Occipital lobe (tissue), 2 donors: Measurements from ENCODE around the gene PARP4. TPM values are rescaled to one million over a fixed set of nuclear protein-coding genes. Genes with fewer than 3 reads are reported as not detected.
"Not testable (repeated sequence)": the region's sequence is repeated elsewhere in the genome, so short reads cannot be mapped to it uniquely, and the experiment has no call there.

Experiments
- DNase-seq: peaks from one replicate; lab custom pipeline; 2025; lab: John Stamatoyannopoulos, UW
- total RNA-seq: library from RNA; depleted of rRNA; stranded (reverse); fragments of >200 nt; gene quantifications from one replicate; pipeline ENCODE4 v1.2.3, GENCODE V29; 2014

Gene PARP4
- total RNA-seq, result 6.4 TPM

DNA sequence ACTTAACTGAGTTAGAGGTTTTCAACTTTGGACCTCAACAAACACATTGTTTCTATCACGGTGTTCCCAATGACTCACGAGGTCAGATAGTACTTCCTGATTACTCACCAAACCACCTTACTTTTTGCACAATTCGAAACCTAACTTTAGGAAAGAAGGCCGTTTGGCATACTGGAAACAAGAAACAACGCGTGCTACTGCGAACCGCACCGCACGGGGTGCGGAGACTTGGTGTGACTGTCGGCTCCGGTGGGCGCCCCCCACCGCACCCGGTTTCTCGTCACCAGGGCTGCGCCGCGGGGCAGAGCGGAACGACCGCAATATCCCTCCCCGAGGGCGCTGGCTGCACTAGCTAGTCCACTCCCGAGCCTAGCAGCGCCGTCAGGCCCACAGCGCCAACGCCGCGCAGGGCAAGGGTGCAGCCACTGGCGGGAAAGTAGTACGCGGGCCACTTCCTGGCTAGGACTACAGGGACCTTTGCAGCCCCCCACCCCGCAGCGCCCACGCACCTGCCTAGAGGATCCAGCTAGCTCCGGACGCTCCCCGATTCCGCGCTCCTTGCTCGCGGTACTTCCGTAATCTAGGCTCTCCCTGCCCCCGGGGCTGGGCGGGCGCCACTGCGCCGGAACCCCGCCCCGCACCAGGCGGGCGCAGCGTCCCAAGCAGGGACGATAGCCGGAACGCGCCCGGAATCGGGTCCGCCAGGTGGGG, at the start of gene PARP4:
Gene PARP4, minus strand, starts transcription at position 582 of the 711 bp plus-strand sequence. CDS start 9,002 bp downstream, outside the sequence.
- peak; percentile 51 for DNase-seq

DNA sequence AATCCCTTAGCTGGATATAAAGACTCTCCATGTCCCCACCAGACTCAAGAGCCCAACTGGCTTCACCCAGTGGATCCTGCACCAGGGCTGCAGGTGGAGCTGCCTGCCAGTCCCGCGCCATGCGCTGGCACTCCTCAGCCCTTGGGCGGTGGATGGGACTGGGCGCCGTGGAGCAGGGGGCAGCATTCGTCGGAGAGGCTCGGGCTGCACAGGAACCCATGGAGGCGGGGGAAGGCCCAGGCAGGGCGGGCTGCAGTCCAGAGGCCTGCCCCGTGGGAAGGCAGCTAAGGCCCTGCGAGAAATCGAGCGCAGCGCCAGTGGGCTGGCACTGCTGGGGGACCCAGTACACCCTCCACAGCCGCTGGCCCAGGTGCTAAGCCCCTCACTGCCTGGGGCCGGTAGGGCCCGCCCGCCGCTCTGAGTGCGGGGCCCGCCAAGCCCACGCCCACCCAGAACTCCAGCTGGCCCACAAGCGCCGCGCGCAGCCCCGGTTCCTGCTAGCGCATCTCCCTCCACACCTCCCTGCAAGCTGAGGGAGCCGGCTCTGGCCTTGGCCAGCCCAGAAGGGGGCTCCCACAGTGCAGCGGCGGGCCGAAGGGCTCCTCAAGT, 48.1 kb upstream of the PARP4 start:
- DNase-seq, result not testable (repeated sequence)

DNA sequence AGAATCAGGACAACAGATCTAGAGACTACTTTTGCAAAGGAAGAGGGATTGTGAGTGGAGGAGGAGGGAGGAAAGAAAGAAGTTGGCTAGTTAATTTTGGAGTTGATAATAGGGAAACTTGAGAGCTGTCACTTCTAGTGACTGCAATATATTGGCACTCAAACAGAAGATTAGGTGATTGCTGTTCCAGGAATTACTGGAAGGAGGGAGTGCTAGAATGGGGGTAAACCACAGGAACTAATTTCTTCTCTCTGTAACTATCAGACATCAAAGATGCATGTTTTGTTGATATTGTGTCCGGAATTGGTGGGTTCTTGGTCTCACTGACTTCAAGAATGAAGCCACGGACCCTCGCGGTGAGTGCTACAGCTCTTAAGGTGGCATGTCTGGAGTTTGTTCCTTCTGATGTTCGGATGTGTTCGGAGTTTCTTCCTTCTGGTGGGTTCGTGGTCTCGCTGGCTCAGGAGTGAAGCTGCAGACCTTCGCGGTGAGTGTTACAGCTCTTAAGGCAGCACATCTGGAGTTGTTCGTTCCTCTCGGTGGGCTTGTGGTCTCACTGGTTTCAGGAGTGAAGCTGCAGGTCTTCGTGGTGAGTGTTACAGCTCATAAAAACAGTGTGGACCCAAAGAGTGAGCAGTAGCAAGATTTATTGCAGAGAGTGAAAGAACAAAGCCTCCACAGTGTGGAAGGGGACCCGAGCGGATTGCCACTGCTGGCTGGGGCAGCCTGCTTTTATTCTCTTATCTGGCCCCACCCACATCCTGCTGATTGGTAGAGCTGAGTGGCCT, 47.0 kb upstream of the PARP4 start:
- DNase-seq, result not testable (repeated sequence)

DNA sequence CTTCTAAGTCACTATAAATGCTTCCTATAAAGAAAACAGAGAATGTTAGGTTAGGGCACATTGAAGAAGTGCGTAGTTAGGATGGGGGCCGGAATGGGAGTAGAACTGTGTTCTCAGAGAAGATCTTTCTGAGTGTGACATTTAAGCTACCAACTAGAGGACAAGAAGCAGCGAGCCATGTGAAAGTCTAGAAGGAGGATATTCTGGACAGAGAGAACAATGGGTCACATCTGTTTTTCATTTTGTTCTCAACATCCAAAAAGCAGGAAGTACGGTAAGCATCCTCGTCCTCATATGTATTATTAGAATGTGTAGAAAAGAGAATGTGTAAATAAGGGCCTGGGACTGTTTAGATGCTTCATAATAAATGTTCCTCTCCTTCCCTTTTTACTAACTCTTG, 44.5 kb upstream of the PARP4 start:
- DNase-seq, result no peak

DNA sequence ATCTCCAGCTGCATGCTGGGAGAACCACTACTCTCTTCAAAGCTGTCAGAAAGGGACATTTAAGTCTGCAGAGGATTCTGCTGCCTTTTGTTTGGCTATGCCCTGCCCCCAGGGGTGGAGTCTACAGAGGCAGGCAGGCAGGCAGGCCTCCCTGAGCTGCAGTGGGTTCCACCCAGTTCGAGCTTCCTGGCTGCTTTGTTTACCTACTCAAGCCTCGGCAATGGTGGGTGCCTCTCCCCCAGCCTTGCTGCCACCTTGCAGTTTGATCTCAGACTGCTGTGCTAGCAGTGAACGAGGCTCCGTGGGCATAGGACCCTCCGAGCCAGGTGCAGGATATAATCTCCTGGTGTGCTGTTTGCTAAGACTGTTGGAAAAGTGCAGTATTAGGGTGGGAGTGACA, 41.3 kb upstream of the PARP4 start:
- DNase-seq, result not testable (repeated sequence)

DNA sequence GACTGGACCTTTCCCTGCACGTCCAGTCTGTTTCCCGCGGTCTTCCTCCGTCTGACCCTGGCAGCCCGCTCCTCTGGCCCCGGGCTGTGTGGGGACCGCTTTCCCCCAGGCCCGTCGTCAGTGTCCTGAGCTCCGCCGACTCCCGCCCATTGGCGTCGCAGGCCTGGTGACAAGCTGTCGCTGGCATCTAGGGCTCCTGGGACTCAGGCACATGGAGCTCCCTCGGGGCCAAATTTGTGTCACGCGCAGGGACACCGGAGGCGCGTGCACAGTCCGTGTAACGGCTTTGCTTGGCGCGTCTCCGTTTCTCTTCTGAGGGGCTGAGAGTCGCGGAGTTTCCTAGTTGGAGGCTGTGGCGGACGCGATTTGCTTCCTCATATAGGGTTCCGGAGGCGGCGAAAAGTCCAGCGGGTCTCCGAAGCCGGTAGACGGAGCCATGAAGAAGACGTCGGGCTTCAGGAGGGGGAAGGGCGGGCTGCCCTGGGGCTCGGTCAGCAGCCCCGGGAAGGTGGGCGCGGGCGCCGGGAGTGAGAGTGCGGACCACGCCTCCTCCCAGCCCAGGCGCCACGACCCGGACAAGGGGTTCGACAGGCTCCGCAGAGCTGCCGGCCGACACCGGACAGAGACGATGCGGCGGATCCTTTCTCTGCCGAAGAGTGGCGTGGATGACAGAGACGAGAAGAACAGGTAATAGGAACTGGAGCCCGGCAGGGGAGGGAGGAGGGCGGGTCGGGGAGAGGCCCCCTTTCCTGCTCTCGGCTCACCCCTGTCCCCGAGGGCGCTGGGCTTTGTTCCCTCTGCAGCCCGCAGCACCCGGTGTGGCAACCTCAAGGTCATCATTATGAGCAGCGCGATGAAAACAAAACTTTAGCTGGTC, 29.1 kb upstream of the PARP4 start:
- not testable (repeated sequence) for DNase-seq

DNA sequence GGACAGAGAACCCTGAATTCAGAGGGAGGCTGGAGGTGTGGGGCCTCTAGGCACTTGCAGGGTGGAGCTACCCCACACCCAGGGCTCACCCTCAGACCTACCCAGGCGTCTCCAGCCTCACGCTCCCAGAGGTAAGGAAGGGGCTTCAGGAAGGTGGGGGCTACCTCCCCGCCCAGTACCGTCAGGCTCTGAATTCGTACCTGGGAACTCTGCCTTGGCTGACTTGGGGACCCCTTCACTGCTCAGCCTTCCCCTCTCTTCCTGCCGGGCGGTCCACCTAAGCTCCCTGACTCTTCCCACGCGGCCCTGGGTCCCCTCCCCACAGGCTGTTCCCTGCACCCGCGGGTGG, 28.5 kb upstream of the PARP4 start:
- DNase-seq, result no peak

DNA sequence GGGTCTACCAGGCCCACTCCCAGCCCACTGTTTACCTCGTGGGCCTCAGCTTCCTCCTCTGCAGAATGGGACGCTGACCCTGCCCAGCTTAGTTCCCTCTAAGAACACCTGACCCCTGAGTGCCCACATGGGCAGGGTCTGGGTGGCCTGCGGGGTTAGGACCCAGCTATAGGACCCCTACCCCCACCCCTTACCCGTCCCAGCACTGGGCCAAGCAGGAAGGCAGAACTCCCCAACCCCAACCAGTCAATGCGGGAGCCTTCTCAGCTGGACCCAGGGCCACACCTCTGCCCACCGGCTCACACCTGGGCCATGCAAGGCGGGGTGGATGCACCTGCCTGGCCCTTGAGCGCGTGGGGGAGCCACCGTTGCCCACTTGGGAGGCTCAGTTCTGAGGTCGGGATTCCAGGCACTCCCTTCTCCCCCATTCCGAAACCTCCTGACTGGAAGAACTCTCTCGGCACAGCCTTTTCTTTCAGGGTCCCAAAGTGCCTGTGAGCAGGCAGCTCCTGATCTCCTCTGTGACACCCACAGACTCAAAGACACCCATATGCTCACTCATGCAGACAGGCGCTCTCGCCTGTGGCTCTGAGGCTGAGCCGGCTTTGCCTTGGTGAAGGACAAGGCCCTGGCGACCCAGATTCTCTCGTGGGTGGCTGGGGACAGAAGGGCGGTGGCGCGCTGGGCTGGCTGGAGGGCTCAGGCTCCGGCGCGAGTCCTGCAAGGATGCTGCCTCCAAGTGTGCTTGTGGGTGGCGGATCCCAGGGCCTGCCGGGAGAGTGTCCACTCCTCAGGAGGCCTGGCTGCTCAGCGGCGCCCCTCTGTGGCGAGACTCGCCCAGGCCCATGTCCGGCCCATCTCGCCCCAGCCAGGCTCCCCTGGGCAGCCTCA, 27.9 kb upstream of the PARP4 start:
- DNase-seq, result no peak

DNA sequence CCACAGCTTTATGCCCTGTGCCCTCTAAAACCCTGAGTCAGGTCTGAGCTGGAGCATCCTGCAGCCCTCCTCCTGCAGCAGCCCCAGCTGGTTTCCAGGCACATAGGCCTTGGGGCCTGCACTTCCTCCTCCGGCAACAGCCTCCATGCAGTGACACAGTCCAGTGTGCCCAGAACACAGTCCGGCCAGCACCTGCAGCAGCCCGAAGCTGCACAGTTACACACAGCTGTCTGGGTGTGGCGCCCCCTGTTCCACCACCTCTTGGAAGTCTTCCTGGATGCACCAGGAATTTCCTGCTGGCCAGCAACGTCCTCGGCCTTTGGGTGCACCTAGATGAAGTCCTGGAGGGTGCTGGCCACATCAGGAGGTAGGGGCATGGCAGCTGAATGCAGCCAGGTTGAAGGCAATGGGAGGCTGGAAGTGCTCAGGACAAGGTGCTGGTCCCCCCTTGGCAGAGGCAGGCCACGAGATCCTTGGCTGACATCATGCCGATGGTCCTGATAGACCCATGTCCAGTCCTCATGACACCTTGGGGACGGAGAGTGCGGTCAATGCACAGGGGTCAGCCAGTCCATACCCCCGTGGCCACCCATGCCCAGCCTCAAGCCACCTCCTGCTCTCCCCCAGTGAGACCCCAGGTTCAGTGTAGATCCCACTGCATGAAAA, 27.1 kb upstream of the PARP4 start:
- no peak for DNase-seq

DNA sequence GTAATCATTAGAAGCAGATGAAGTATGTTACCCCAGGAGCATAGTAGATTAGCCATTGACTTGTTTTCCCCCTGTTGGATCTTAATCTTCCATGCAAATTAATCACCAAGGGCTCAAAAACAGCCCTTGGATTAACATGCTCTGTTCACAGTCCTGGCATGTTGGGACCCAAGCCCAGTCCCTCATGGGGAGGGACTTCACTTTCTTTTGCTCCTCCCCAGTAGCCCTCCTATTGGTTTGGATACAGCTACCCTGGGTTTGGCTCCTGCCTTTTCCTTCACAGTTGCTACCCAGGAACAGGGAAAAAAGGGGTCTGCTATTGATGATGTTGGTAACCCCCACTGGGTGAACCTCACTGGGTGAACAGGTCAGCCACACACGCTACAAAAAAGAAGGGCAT, 16.9 kb upstream of the PARP4 start:
- no peak for DNase-seq

DNA sequence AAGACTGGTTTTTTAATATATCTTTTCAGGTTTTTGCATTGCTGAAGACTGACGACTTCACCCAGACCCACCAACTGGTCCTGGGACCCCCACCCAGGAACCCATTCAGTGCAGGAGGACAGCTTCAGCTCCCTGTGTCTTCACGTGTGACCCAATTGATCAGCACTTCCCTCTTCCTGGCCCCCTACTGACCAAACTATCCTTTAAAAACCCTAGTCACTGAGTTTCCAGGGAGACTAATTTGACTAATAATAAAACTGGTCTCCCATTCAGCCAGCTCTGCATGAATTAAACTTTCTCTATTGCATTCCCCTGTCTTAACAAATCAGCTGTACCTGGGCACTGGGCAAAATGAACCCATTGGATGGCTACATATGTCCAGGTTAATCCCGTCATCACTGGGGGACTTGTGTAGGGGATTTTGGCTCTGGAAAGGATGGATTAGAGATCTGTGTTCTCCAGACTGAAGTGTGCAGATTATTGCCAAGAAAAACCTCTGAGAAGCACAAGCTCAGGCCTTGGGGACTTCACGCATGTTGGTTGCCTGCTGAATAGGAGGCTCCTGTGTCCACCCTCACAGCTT, 16.3 kb upstream of the PARP4 start:
- no peak for DNase-seq

DNA sequence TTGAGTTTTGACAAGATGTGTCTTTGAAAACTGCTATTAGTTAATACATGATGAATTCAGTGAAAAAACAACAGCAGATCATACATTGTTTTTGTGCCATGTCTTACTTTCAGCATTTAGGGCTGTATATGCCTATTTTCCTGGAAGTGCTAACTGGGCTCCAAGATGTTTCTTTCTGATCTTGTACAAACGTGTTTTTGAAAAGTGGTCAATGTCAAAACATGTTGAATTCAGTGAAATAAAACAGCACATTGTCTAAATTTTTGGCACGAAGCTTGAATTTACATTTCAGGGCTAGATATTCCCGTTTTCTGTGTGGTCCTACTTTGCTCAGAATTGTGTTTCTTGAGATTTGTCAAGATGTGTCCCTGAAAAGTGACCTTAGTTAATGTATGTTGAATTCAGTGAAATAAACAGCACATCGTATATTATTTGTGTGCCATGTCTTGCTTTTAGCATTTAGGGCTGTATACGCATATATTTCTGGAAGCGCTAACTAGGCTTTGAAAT, 14.7 kb upstream of the PARP4 start:
- DNase-seq, result no peak

DNA sequence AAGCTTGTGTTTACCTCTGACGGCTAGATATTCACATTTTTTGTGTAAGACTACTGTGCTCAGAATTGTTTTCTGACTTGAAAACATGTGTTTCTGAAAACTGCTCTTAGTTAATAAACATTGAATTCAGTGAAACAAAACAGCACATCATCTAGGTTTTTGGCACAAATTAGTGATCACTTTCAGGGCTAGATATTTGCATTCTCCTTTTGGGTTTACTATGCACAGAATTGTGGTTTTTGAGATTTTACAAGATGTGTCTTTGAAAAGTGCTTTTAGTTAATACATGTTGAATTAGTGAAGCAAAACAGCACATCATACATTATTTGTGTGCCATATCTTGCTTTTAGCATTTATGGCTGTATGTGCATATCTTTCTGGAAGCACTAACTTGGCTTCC, 8.2 kb upstream of the PARP4 start:
- DNase-seq, result no peak

DNA sequence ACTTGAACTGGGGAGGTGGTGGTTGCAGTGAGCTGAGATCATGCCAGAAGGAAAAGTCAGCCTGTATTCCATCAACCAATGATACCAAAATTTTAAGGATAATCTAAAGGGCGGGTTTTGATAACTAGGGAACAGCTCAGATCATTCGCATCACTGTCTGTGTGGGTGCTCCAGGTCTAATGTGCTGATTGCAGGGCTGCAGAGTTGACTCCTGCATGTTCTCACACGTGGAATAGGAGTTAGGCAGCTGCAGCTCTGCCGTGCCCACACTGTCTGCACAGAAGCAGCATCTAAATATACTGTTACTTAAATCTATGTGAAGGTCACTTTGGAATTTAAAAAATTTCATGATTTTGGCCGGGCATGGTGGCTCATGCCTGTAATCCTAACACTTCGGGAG, 4.3 kb upstream of the PARP4 start:
- DNase-seq, result no peak

DNA sequence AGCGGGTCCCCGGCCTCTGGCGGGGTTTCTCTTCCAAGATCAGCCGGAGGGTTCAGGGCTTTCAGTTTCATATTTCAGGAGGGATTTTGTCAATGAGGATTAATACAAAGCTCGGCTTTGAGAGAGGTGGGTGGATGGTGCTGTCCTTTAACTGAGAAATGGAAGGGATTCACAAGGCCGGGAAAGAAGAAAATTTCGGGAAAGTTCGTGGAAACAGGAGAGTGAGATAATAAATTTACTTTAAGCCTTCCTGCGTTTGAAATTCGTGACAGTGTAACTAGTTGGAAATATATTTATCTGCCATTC, 283 bp upstream of the PARP4 start:
- DNase-seq, result no peak

DNA sequence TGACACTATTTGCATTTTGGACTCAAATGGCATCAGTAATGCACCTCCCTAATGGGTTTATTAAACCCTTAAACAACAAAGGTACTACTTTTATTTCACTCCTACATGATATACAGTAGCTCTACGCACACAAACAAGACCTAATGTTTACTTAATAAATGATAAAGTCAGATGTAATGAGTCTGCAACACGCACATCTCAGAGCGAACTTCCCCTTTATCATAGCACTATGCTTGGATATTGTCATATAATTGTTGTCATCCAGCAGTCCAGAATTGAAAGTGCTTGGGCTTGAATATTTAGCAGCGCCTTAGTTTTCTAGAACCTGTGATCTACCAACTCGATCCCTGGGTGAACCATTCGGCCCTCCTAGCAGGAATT, 772 bp downstream of the PARP4 start:
- no peak for DNase-seq

DNA sequence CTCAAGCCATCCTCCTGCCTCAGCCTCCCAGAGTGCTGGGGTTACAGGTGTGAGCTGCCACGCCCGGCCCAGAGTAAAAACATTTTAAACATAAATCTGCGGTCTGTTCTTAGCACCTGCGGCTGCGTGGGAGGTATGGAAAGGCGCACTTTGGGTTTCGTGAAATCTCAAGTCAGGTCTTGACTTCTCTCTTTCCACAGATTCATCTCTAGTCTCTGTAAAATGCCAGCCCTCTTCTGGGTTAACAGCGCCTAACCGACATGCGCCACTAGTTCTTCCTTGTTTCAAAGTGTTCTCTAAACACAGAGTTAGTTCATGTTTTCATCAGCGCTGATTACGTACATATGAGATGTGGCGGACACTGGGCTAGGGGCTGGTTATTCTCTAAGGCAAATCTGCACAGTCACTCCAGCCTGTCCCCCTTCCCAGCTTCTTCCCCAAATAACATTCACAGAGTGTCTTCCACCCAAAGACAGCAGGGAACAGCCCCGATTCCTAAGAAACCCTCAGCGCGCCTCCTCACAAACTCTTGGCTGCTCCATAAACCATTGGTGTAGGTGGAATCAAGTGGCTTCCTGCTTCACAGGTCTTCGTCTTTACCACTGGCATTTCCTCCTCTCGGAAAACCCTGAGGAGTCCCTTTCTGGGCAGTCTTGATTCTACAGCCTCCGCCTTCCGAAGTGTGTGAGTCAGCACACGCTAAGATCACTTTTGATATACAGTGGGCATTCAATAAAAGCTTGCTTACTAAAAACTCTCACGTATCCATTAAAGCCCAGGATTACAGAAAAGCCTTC, 1.4 kb downstream of the PARP4 start:
- DNase-seq, result no peak

DNA sequence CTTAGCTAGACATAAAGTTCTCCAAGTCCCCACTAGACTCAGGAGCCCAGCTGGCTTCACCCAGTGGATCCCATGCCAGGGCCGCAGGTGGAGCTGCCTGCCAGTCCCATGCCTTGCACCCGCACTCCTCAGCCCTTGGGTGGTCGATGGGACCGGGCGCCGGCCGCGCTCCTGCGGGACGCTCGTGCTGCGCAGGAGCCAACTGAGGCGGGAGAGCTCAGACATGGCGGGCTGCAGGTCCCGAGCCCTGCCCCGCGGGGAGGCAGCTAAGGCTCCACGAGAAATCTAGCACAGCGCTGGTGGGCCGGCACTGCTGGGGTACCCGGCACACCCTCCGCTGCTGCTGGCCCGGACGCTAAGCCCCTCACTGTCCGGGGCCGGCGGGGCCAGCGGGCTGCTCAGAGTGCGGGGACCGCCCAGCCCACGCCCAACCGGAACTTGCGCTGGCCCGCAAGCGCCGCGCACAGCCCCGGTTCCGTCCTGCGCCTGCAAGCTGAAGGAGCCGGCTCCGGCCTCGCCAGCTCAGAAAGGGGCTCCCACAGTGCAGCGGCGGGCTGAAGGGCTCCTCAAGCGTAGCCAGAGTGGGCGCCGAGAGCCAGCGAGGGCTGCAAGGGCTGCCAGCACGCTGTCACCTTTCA, 5.8 kb downstream of the PARP4 start:
- no peak for DNase-seq
